LNCAP (cell line): ENCODE data around the gene CASK.

Source experiments
- TF ChIP-seq, protein P1 (sequence below): fragments of 450-650 bp; IDR thresholded peaks from 2 replicates; pipeline ENCODE4 v1.5.1; 2017; ENCODE audit warnings: mild to moderate bottlenecking

CASK gene

DNA sequence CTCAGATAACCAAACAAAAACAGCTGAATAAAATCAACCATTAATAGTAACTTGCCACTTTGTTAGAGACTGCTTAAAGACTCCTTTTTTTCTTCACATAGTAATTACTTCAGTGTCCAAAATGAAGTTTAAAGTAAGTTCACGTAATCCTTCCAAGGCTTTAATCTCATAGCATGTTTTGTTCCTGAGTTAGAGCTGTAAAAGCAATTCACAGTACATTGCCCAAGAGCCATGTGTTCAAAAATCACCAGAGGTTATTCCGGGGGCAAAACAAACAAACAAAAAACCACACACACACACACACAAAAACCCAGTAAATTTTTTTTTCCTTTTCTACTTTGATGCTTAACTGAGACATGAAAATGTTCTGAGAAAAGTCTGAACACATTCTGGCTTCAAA is 193.3 kb downstream of the CASK start:
- TF ChIP-seq, protein P1, sequence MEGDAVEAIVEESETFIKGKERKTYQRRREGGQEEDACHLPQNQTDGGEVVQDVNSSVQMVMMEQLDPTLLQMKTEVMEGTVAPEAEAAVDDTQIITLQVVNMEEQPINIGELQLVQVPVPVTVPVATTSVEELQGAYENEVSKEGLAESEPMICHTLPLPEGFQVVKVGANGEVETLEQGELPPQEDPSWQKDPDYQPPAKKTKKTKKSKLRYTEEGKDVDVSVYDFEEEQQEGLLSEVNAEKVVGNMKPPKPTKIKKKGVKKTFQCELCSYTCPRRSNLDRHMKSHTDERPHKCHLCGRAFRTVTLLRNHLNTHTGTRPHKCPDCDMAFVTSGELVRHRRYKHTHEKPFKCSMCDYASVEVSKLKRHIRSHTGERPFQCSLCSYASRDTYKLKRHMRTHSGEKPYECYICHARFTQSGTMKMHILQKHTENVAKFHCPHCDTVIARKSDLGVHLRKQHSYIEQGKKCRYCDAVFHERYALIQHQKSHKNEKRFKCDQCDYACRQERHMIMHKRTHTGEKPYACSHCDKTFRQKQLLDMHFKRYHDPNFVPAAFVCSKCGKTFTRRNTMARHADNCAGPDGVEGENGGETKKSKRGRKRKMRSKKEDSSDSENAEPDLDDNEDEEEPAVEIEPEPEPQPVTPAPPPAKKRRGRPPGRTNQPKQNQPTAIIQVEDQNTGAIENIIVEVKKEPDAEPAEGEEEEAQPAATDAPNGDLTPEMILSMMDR, result no peak

GRCh38 chrX:41728125-41728524 is 195.2 kb downstream of the CASK start:
- TF ChIP-seq, protein P1, result no peak

- TF ChIP-seq, protein P1, result no peak
These were observed 199.5 kb downstream of the CASK start, which contains the start of gene GPR82 for GRCh38 chrX:41723826-41724225. Gene GPR82 (plus strand): TSS chrX:41724181. CDS start chrX:41727027, 2,846 bp downstream.

DNA sequence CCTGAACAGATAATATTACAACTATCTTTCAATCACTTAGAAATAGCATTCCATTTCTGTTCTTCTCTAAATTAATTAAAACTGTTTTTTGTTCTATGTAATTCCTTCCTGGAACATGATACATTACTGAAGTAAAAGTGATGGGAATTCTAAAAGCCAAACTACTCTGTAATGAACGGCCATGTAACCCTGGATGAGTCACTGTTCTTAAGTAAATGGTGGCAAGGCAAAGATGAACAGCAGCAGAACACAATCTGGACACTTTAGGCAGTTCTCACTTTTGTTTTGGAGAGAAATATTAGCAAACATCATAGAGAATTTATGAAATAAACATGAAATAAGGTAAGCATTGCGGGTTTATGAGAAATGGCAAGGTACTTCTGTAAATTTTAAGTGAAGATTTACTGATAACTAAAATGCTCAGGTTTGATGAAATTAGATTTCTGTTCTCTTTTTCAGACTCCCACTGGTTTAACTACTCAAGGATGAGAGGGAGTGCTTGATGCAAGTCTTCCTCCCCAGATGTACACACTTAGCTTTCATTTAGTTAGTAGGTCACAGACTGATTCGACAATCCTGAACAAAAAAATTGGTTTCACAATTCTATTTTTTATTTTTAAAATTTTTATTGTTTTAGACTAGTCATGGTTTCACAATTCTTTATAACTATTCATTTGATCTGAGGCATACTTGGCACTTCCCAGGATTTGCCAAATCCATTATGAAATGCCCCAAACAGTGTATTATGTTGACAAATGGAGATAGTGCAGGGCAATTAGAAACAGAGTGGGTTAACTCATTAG is 200.3 kb downstream of the CASK start:
- TF ChIP-seq, protein P1, result no peak

DNA sequence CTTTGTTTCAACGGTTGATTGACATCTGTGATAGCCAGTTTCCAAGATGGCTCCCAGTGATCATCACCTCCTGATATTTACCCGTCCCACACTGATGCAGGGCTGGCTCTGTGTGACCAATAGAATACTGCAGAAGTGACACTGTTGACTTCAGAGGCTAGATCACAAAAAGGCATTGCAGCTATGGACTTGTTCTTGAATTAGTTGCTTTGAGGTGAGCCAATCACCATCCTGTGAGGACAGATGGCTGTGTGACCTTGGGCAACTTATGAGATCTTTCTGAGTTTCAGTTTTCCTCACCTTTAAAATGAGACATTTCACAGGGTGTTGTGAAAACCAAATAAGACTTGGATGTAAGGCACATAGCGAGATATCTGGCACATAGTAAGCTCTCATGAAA is 201.1 kb downstream of the CASK start:
- TF ChIP-seq, protein P1, result no peak

DNA sequence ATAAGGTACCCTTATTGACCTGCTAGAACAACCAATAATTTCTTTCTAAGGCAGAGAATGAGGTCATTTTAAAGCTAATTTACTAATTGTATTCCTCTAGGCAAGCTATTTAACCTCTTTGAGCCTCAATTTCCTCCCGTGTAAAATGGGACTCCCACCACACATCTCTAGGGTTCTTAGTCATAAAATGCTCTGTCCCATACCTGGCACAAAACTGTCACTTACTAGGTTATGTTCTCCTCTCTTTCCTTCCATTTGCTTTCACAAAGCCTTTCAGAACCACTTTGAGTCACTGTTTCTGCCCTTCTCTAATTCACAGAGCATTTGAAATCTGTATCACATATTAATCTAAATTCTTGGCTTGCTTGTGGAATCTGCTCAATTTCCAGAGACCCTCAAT is 201.8 kb downstream of the CASK start:
- TF ChIP-seq, protein P1, result no peak

DNA sequence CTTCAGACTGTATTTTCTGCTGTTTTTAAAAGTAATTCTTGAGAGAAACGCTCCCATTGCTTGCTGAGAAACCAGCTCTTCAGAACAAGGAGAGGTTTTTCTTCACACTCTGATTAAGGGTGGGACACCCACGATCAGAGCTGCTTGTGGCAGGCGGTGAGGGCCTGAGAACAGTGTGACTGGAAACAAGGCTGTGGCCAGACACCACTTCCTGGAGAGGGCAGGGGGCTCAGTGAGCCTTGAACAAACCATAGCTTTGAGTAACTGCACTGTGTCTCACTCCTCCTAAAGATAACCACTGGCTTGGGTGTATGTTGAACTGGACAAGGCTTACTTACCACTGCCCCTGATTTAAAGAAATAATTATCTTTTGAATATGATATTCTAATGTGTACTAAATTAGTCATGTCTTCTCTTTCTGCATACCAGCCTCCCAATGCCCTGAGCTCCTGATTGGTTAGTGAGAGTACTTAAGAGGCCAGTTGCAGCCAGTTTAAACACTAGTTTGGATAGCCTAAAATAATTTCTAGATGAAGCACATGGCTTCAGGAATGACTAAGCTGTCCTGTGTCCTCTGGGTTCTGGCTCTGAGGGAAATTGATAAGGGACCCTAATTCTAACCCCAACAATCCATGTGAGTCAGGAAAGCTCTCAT is 203.1 kb downstream of the CASK start:
- TF ChIP-seq, protein P1, result no peak
